GM23248 (cell line): Measurements from ENCODE around the gene TRMT44. TPM values are rescaled to one million over a fixed set of nuclear protein-coding genes. Genes with fewer than 3 reads are reported as not detected.

Source experiments
- DNase-seq: peaks from one replicate; pipeline ENCODE4 v3.0.0-alpha.2; 2015
- H2AFZ ChIP-seq: fragments of 200-600 bp; sonication (generic); 2 replicates; pipeline ENCODE4 v1.6.1; 2016; ENCODE audit warnings: antibody characterized with exemption
- H3F3A ChIP-seq: fragments of 200-600 bp; sonication (generic); 2 replicates; pipeline ENCODE4 v1.6.1; 2016; ENCODE audit warnings: mild to moderate bottlenecking, antibody characterized with exemption, mixed run types; ENCODE audit not compliant: insufficient read depth
- H3K27ac ChIP-seq: fragments of 200-600 bp; sonication (generic); 2 replicates; pipeline ENCODE4 v1.5.1; 2016; ENCODE audit warnings: mild to moderate bottlenecking
- H3K27me3 ChIP-seq: fragments of 200-600 bp; sonication (generic); replicated peaks from 2 replicates; pipeline ENCODE4 v1.6.1; 2016; ENCODE audit warnings: mild to moderate bottlenecking; ENCODE audit not compliant: insufficient read depth
- H3K36me3 ChIP-seq: fragments of 200-600 bp; sonication (generic); 2 replicates; pipeline ENCODE4 v1.6.1; 2016; ENCODE audit warnings: low read depth, mild to moderate bottlenecking
- H3K4me1 ChIP-seq: fragments of 200-600 bp; sonication (generic); 2 replicates; pipeline ENCODE4 v1.6.1; 2016; ENCODE audit warnings: mild to moderate bottlenecking; ENCODE audit not compliant: insufficient read depth
- H3K4me2 ChIP-seq: fragments of 200-600 bp; sonication (generic); one replicate; pipeline ENCODE4 v1.6.1; 2016; ENCODE audit warnings: mild to moderate bottlenecking; ENCODE audit not compliant: unreplicated experiment
- H3K4me3 ChIP-seq: fragments of 200-600 bp; sonication (generic); 2 replicates; pipeline ENCODE4 v1.5.1; 2016; ENCODE audit warnings: mild to moderate bottlenecking
- H3K79me2 ChIP-seq: fragments of 200-600 bp; sonication (generic); 2 replicates; pipeline ENCODE4 v1.6.1; 2016; ENCODE audit warnings: mild to moderate bottlenecking; ENCODE audit not compliant: insufficient read depth
- H3K9ac ChIP-seq: fragments of 200-600 bp; sonication (generic); 2 replicates; pipeline ENCODE4 v1.6.1; 2016; ENCODE audit warnings: mild to moderate bottlenecking
- H3K9me2 ChIP-seq: fragments of 200-600 bp; sonication (generic); 2 replicates; pipeline ENCODE4 v1.6.1; 2016; ENCODE audit warnings: mixed run types, mild to moderate bottlenecking, moderate library complexity; ENCODE audit not compliant: insufficient read depth
- H3K9me3 ChIP-seq: fragments of 200-600 bp; sonication (generic); one replicate; pipeline ENCODE4 v1.6.1; 2017; ENCODE audit warnings: low read depth
- H4K20me1 ChIP-seq: fragments of 200-600 bp; sonication (generic); 2 replicates; pipeline ENCODE4 v1.6.0; 2016; ENCODE audit not compliant: insufficient read depth
- EZH2 ChIP-seq: fragments of 200-600 bp; sonication (generic); IDR thresholded peaks from 2 replicates; pipeline ENCODE4 v1.6.1; 2018; ENCODE audit warnings: antibody characterized with exemption, mild to moderate bottlenecking; ENCODE audit not compliant: insufficient read depth, poor library complexity, severe bottlenecking
- EZH2phosphoT487 ChIP-seq: fragments of 200-600 bp; sonication (generic); IDR thresholded peaks from 2 replicates; pipeline ENCODE4 v1.6.1; 2018; ENCODE audit warnings: antibody characterized with exemption, moderate library complexity, mild to moderate bottlenecking, low read depth; ENCODE audit not compliant: insufficient read depth
- WGBS, 2 experiments: methylation state at CpG; one replicate each; pipeline ENCODE4 v1.1.6; 2015 to 2017; ENCODE audit warnings: low lambda C conversion rate in 2 of 2, low coverage in 1 of 2; ENCODE audit errors: missing lambda C conversion rate in 2 of 2; 5-methylcytosine and 5-hydroxymethylcytosine counted together
- in situ Hi-C: fragments of 300-500 bp; cut with MboI; formaldehyde crosslinking; loops from 2 replicates; pipeline ENCODE4 v1.15.0; 2020
- polyA plus RNA-seq: library from polyadenylated mRNA; unstranded; fragments of >200 nt; fragmentation: Nextera tagmentation; extraction: Ambion mirVana; gene quantifications from 2 replicates; pipeline ENCODE4 v1.2.1, GENCODE V29; 2016
- total RNA-seq: library from RNA; depleted of rRNA; stranded (reverse); fragments of >200 nt; shearing (Covaris generic); gene quantifications from 2 replicates; pipeline ENCODE4 v1.2.3, GENCODE V29; 2014

Gene TRMT44
- total and polyA plus RNA-seq, 2 experiments from 2014 or later: 4.1 to 12.0 TPM

DNA sequence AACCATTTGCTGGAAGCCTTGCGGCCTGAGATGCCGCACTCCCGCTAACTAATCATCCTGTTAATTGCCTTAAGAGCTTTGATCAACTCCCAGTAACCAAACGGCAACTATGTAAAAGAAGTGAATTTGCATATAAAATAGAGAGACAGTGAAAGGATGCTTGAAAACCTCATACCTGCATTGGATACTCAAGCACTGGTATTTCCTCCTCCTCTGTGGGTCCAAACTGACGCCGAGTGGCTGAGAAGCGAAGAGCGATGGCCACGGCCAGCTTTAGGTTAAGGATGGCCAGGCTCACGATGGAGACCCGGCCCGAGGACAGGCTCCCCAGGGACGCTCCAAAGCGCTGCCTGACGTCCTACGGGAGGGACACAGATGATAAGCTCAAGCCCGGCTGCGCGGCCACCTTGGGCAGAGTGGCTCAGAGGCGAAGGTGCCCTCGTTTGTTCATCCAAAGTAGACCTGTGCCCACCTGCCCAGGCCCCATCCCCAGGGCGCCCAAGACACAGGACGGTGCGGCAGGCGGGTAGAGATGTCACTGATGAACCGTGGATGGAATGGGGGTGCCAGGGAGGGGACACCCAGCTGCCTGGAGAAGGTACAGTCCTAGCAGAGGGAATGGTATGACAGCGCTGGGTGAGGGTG, 43.7 kb upstream of the TRMT44 start:
- peaks cover 22% of the 10 kb centered on the region for H3F3A ChIP-seq
- 95% methylated on average over 26 to 27 of the region's 27 CpGs for WGBS, 2 experiments
- no peaks in the 10 kb centered on the region for H3K27me3 ChIP-seq
- no peak overlapping the region for H3K9ac ChIP-seq
- H4K20me1 ChIP-seq: no peaks in the 10 kb centered on the region
- no peak overlapping the region for H3K4me2 ChIP-seq
- H3K9me3 ChIP-seq: no peaks in the 10 kb centered on the region
- TF ChIP-seq EZH2: no peak
- TF ChIP-seq EZH2phosphoT487: no peak
- 0 out of 2 replicates have a peak, but pooled peaks cover 7% of the 10 kb centered on the region for H3K36me3 ChIP-seq
- no peaks in the 10 kb centered on the region for H3K79me2 ChIP-seq
- no peak for DNase-seq
- peaks cover 26% of the 10 kb centered on the region for H3K4me1 ChIP-seq
- no peak overlapping the region for H3K27ac ChIP-seq
- H3K4me3 ChIP-seq: no peak overlapping the region
- no peak overlapping the region for H2AFZ ChIP-seq
- H3K9me2 ChIP-seq: no peaks in the 10 kb centered on the region
- in situ Hi-C loops: no loop called here

DNA sequence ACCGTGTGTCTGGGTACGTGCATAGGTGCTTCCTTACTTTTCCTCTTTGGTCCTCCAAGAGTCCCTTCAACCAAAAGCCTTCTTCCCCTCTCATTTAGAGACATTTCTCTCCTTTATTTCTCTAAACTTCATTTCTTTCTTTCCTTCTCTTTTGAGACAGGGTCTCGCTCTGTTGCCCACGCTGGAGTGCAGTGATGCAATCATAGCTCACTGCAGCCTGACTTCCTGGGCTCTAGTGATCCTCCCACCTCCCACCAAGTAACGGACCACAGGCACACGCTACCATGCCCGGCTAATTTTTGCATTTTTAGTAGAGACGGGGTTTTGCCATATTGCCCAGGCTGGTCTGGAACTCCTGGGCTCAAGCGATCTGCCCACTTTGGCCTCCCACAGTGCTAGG, 42.2 kb upstream of the TRMT44 start:
- no peak overlapping the region for H3K9ac ChIP-seq
- H3K27me3 ChIP-seq: no peaks in the 10 kb centered on the region
- H3K4me1 ChIP-seq: peaks cover 12% of the 10 kb centered on the region
- no peak for TF ChIP-seq EZH2phosphoT487
- TF ChIP-seq EZH2: no peak
- H3F3A ChIP-seq: peaks cover 12% of the 10 kb centered on the region
- no peaks in the 10 kb centered on the region for H3K9me3 ChIP-seq
- no peak for DNase-seq
- no peaks in the 10 kb centered on the region for H4K20me1 ChIP-seq
- no peaks in the 10 kb centered on the region for H3K79me2 ChIP-seq
- no peak overlapping the region for H3K27ac ChIP-seq
- in situ Hi-C loops: no loop called here
- WGBS, 2 experiments: 93 to 96% methylated on average over 9 of the region's 9 CpGs
- H3K36me3 ChIP-seq: 0 out of 2 replicates have a peak, but pooled peaks cover 7% of the 10 kb centered on the region
- no peaks in the 10 kb centered on the region for H3K9me2 ChIP-seq
- H3K4me2 ChIP-seq: no peak overlapping the region
- H2AFZ ChIP-seq: no peak overlapping the region
- H3K4me3 ChIP-seq: no peak overlapping the region

DNA sequence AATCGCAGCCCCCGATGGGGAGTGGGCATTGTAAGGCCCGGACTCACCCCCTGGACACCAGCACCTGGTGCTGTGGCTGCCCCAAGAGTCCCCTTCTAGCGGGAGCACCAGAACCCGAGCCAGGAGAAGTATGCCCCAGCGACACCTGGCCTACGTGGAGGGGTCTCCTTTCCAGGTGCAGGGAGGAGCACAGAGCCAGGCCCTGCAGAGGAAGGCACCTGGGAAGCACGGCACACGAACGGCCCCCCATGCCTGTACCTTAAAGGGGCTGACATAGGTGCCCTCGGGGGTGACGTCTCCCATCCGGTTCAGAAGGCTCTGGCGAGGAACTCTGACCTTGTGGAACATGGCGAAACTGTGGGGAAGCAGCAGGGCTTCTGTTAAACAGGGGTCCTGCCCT, 41.3 kb upstream of the TRMT44 start:
- Histone ChIP-seq H3K36me3 (0 out of 2 replicates have a peak, but pooled peaks cover 7% of the 10 kb centered on the region), H3K4me2 (no peak overlapping the region), H3K9ac (no peak overlapping the region), H3K4me3 (no peak overlapping the region), H4K20me1 (no peaks in the 10 kb centered on the region), H3F3A (peaks cover 6% of the 10 kb centered on the region), H3K27ac (no peak overlapping the region), H3K79me2 (no peaks in the 10 kb centered on the region), H3K27me3 (no peaks in the 10 kb centered on the region), H2AFZ (no peak overlapping the region), H3K9me2 (no peaks in the 10 kb centered on the region), H3K9me3 (no peaks in the 10 kb centered on the region), H3K4me1 (peaks cover 6% of the 10 kb centered on the region)
- WGBS, 2 experiments: 96 to 97% methylated on average over 15 of the region's 15 CpGs
- no peak for TF ChIP-seq EZH2
- TF ChIP-seq EZH2phosphoT487: no peak
- DNase-seq: no peak
- in situ Hi-C loops: no loop called here

DNA sequence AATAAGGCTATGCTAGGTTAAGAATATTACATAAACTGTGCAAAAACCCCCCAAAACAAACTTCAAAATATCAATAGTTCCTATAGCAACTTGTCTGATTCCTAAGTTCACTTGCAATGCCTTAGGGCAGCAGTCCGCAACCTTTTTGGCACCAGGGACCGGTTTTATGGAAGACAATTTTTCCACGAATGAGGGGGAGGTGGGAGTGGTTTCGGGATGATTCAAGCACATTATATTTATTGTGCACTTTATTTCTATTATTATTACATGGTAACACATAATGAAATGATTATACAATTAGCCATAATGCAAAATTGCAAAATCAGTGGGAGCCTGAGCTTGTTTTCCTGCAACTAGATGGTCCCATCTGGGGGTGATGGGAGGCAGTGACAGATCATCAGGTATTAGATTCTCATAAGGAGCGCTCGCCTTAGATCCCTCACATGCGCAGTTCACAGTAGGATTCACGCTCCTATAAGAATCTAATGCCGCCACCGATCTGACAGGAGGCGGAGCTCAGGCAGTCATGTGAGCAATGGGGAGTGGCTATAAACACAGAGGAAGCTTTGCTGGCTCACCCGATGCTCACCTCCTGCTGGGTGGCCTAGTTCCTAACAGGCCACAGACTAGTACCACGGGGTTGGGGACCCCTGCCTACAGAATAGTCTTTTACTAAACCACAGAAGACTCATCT, 39.8 kb upstream of the TRMT44 start:
- Histone ChIP-seq H3K9me2 (no peaks in the 10 kb centered on the region), H3K27ac (no peak overlapping the region), H3K79me2 (no peaks in the 10 kb centered on the region), H3K9me3 (no peaks in the 10 kb centered on the region), H2AFZ (no peak overlapping the region), H3K4me2 (peak overlapping the region; percentile 43), H3K27me3 (no peaks in the 10 kb centered on the region), H3K4me3 (no peak overlapping the region), H3F3A (no peaks in the 10 kb centered on the region), H3K4me1 (no peaks in the 10 kb centered on the region), H4K20me1 (no peaks in the 10 kb centered on the region), H3K9ac (no peak overlapping the region), H3K36me3 (0 out of 2 replicates have a peak, but pooled peaks cover 9% of the 10 kb centered on the region)
- in situ Hi-C loops: loop anchor here (5.0 kb wide), 1 partner anchor 153 kb away; no protein-coding TSS in a partner anchor
- DNase-seq: peak; percentile 77
- 32 to 33% methylated on average over 13 of the region's 13 CpGs for WGBS, 2 experiments
- no peak for TF ChIP-seq EZH2
